Endothelial cell of umbilical vein (primary cell): ENCODE data around the gene MBNL2. TPM values are rescaled to one million over a fixed set of nuclear protein-coding genes. Genes with fewer than 3 reads are reported as not detected.

Experiments
- BruUV-seq: library from RNA; stranded (reverse); fragments of 400-500 nt; replicated peaks from 2 replicates; lab custom pipeline; 2021; lab: Mats Ljungman, UMichigan
- CTCF ChIA-PET: fragments of 300-600, 350-600 bp; sonication (Branson Sonifier 250); formaldehyde crosslinking; loops from one replicate; lab custom pipeline; 2021; ENCODE audit warnings: antibody characterized with exemption, inconsistent platforms; lab: Charles Lee
- POLR2A ChIA-PET: fragments of 300-600, 350-600 bp; sonication (Branson Sonifier 250); formaldehyde crosslinking; loops from one replicate; lab custom pipeline; 2021; ENCODE audit warnings: antibody characterized with exemption, inconsistent platforms; lab: Charles Lee
- DNase-seq: peaks from one replicate; pipeline ENCODE4 v3.0.0-alpha.2; 2011; ENCODE audit warnings: low read depth, low spot score
- FAIRE-seq: peaks from 2 replicates; lab custom pipeline; 2011; peaks lifted over from hg19 to GRCh38; lab: Jason Lieb, UNC
- H2AFZ ChIP-seq: 2 replicates; pipeline ENCODE4 v1.6.0; 2012; ENCODE audit warnings: low read depth, low read length, control low read depth, inconsistent platforms
- H3K27ac ChIP-seq: 2 replicates; pipeline ENCODE4 v1.5.1; 2011; ENCODE audit warnings: low read depth, mild to moderate bottlenecking, control low read depth, low read length, moderate library complexity; ENCODE audit not compliant: insufficient read depth
- H3K27me3 ChIP-seq, 2 experiments: 2 replicates each; pipeline versions ENCODE4 v1.6.0 to v1.6.1; 2011; ENCODE audit warnings: low read length in 2 of 2, mixed read lengths in 1 of 2; ENCODE audit not compliant: control insufficient read depth in 2 of 2, insufficient read depth in 2 of 2
- H3K36me3 ChIP-seq, 2 experiments: 2 replicates in 1 of 2; 3 replicates in 1 of 2; pipeline ENCODE4 v1.5.1; 2011; ENCODE audit warnings: low read length in 2 of 2, mild to moderate bottlenecking in 1 of 2, moderate library complexity in 1 of 2; ENCODE audit not compliant: control insufficient read depth in 2 of 2, insufficient read depth in 2 of 2; ENCODE audit errors: extremely low read depth in 1 of 2
- H3K4me1 ChIP-seq: 3 replicates; pipeline ENCODE4 v1.5.1; 2011; ENCODE audit warnings: mild to moderate bottlenecking, low read length; ENCODE audit not compliant: control insufficient read depth, insufficient read depth; ENCODE audit errors: extremely low read depth
- H3K4me2 ChIP-seq: 2 replicates; pipeline ENCODE4 v1.6.1; 2011; ENCODE audit warnings: low read length, control low read depth, mixed read lengths; ENCODE audit not compliant: insufficient read depth
- H3K4me3 ChIP-seq, 3 experiments: fragments of 200-600 bp in 1 of 3; sonication (generic), shearing (Covaris generic) in 1 of 3; replicated peaks in 1 of 3; 2 replicates each; pipeline ENCODE4 v1.5.1; 2011 to 2016; ENCODE audit warnings: control low read depth in 3 of 3, low read length in 3 of 3, mild to moderate bottlenecking in 2 of 3, inconsistent platforms in 1 of 3, low read depth in 1 of 3, moderate library complexity in 1 of 3; ENCODE audit not compliant: insufficient read depth in 1 of 3
- H3K79me2 ChIP-seq: 2 replicates; pipeline ENCODE4 v1.6.0; 2012; ENCODE audit warnings: low read length, inconsistent platforms; ENCODE audit not compliant: control insufficient read depth, insufficient read depth
- H3K9ac ChIP-seq: replicated peaks from 2 replicates; pipeline ENCODE3; 2011; ENCODE audit warnings: low read length, control low read depth; ENCODE audit not compliant: insufficient read depth; ENCODE audit errors: extremely low read depth
- H3K9me1 ChIP-seq: replicated peaks from 3 replicates; pipeline ENCODE4 v1.6.0; 2011; ENCODE audit warnings: mild to moderate bottlenecking, low read length; ENCODE audit not compliant: control insufficient read depth, insufficient read depth; ENCODE audit errors: extremely low read depth
- H3K9me3 ChIP-seq: replicated peaks from 2 replicates; pipeline ENCODE4 v1.5.1; 2012; ENCODE audit warnings: low read length, inconsistent platforms; ENCODE audit not compliant: control insufficient read depth, insufficient read depth
- H4K20me1 ChIP-seq: replicated peaks from 2 replicates; pipeline ENCODE3; 2011; ENCODE audit warnings: mild to moderate bottlenecking, low read length; ENCODE audit not compliant: control insufficient read depth, insufficient read depth; ENCODE audit errors: extremely low read depth
- JUN ChIP-seq: IDR thresholded peaks from 2 replicates; pipeline ENCODE4 v1.6.1; 2011; ENCODE audit warnings: borderline replicate concordance, low read depth; ENCODE audit not compliant: insufficient read length, insufficient read depth
- POLR2A ChIP-seq: IDR thresholded peaks from 2 replicates; pipeline ENCODE4 v1.6.1; 2012; ENCODE audit warnings: low read depth, mild to moderate bottlenecking, control low read depth, low read length
- POLR2AphosphoS5 ChIP-seq: IDR thresholded peaks from 2 replicates; pipeline ENCODE4 v1.6.1; 2012; ENCODE audit warnings: low read depth, mild to moderate bottlenecking, control low read depth, low read length, moderate library complexity; ENCODE audit not compliant: insufficient read depth
- dilution Hi-C: fragments of 300-500 bp; cut with MboI; formaldehyde crosslinking; loops from one replicate; pipeline ENCODE4 v1.15.0; 2019; ENCODE audit warnings: low sequenced_read_pairs; ENCODE audit not compliant: extremely low pct_ligation_motif_present
- intact Hi-C: fragments of 100-400 bp; cut with micrococcal nuclease; formaldehyde crosslinking; loops from one replicate; pipeline ENCODE4 v1.10.0; 2022
- polyA plus RNA-seq, 4 experiments: library from polyadenylated mRNA; depleted of rRNA in 3 of 4; stranded (reverse) in 3 of 4; unstranded in 1 of 4; fragments of >200 nt; gene quantifications; 2 replicates each; pipeline versions ENCODE4 v1.2.1 to v1.2.3, GENCODE V29; 2011 to 2012; ENCODE audit warnings: missing spikeins in 1 of 4
- total RNA-seq: library from RNA; stranded (reverse); gene quantifications from 2 replicates; pipeline ENCODE4 v1.2.3, GENCODE V29; 2021
- TF ChIP-seq, protein P1 (sequence below), 2 donors: IDR thresholded peaks; 1 replicate in 1 of 2; 2 replicates in 1 of 2; pipeline ENCODE4 v1.5.1; 2011; ENCODE audit warnings: low read length in 2 of 2, mild to moderate bottlenecking in 2 of 2, moderate library complexity in 2 of 2, control low read depth in 1 of 2, inconsistent platforms in 1 of 2, low read depth in 1 of 2; ENCODE audit not compliant: insufficient read depth in 1 of 2; ENCODE audit errors: extremely low read depth in 1 of 2

Gene MBNL2
- total and polyA plus RNA-seq, 2 donors (not counting 3 experiments of a cell fraction or from before 2014, with no cell fraction given), result 32.9 to 76.5 TPM

- dilution Hi-C loops, result no loop called here
Observed at GRCh38 chr13:97390941-97391600, 168.9 kb downstream of the MBNL2 start.

More at GRCh38 chr13:97390941-97391600, 168.9 kb downstream of the MBNL2 start:
- no peak overlapping the region for H3K27ac ChIP-seq
- DNase-seq (no peak), FAIRE-seq (no peak)
- no peak overlapping the region for H3K4me2 ChIP-seq
- intact Hi-C loops, result no loop called here
- ChIA-PET POLR2A (no interaction called here), CTCF (interaction anchor here (0.5 to 1.5 kb wide), 2 partner anchors 12 to 281 kb away, joined by 3 to 5 read pairs; no protein-coding TSS in a partner anchor)
- TF ChIP-seq POLR2A, result no peak
- TF ChIP-seq JUN, result no peak
- TF ChIP-seq, protein P1, sequence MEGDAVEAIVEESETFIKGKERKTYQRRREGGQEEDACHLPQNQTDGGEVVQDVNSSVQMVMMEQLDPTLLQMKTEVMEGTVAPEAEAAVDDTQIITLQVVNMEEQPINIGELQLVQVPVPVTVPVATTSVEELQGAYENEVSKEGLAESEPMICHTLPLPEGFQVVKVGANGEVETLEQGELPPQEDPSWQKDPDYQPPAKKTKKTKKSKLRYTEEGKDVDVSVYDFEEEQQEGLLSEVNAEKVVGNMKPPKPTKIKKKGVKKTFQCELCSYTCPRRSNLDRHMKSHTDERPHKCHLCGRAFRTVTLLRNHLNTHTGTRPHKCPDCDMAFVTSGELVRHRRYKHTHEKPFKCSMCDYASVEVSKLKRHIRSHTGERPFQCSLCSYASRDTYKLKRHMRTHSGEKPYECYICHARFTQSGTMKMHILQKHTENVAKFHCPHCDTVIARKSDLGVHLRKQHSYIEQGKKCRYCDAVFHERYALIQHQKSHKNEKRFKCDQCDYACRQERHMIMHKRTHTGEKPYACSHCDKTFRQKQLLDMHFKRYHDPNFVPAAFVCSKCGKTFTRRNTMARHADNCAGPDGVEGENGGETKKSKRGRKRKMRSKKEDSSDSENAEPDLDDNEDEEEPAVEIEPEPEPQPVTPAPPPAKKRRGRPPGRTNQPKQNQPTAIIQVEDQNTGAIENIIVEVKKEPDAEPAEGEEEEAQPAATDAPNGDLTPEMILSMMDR (IDR thresholded peaks at IDR 0.05; ENCODE audit: extremely low read depth in 1 of 2, insufficient read depth in 1 of 2, low read depth in 1 of 2, low read length in 2 of 2), result no peak
- no peak for TF ChIP-seq POLR2AphosphoS5
- no peaks in the 10 kb centered on the region for H3K9me1 ChIP-seq
- H4K20me1 ChIP-seq, result peaks cover 4% of the 10 kb centered on the region
- no peak overlapping the region for H3K4me3 ChIP-seq
- BruUV-seq, result no TSS peak
- no peak overlapping the region for H3K9ac ChIP-seq
- no peak overlapping the region for H2AFZ ChIP-seq
- no peaks in the 10 kb centered on the region for H3K9me3 ChIP-seq
- peaks cover 9 to 18% of the 10 kb centered on the region in 2 experiments for H3K36me3 ChIP-seq
- H3K79me2 ChIP-seq, result peaks cover 2% of the 10 kb centered on the region
- H3K27me3 ChIP-seq, result no peaks in the 10 kb centered on the region
- H3K4me1 ChIP-seq, result no peaks in the 10 kb centered on the region
